Activated T-cell treated with anti-CD3 and anti-CD28 coated beads for 24 hours (primary cell): ENCODE results near the gene GRIK4.
"Not testable (repeated sequence)": the region's sequence is repeated elsewhere in the genome, so short reads cannot be mapped to it uniquely, and the experiment has no call there.

ENCODE experiments used
- DNase-seq: peaks from one replicate; pipeline ENCODE4 v3.0.0-alpha.2; 2020; ENCODE audit warnings: low read depth

The GRIK4 gene

DNA sequence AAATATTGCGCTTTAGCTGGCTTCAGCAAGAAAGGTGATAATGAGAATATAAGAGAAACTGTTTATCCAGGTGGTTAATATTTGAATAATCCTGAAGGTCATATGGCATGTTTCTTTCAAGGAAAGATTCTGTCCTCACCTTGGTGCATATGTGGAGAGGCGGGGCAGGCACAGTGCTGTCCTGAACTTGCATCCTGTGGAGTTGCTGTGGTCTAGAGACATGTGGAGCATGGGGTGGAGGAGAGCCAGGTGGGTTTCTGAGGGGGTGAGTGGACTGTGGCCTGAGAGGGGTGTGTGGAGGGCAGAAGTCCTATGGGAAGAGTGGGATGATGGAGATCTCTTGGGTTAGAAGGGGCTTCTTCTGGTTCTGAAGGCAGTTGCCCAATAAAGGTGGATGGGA is 65.5 kb downstream of the GRIK4 start:
- no peak for DNase-seq

DNA sequence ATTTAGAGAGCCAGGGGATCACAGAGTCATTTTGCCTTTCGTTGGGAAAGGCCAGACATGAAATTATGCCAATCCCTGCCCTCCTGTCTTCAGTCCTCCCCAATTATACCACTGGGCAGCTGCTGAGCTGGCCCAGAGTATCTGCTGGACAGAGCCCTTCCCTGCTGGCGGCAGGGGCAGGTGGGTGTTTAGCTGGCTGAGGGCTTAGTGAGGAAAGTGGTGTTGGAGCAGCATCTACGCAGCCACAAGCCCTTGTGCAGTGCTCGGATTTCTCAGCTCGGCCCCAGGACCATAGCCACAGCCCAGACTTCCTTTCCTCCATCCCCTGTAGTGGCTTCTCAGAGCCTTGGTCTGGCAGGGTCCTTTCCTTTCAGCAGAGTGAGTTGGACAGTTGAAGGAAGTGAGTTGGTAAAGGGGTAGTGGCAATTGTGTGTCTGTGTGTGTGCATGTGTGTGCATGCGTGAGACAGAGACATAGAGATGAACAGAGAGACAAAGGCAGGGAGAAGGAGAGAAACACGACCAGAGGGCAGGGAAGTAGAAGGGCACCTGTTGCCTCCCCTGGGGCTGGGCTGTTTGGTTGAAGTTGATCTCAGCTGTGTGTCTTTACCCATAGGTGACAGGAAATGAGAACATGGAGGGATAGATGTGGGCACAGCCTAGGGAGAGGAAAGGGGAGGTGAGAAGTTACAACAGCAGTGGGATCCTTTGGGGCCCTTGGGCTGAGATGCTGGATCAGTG is 66.2 kb downstream of the GRIK4 start:
- DNase-seq = no peak

- no peak for DNase-seq
Observed at GRCh38 chr11:120578596-120579154, 67.1 kb downstream of the GRIK4 start.

GRCh38 chr11:120579611-120580031 is 68.1 kb downstream of the GRIK4 start:
- DNase-seq = no peak

- DNase-seq = no peak
Observed at GRCh38 chr11:120581313-120581712, 69.8 kb downstream of the GRIK4 start.

GRCh38 chr11:120582535-120582934 is 71.0 kb downstream of the GRIK4 start:
- not testable (repeated sequence) for DNase-seq

- DNase-seq = no peak
Observed at GRCh38 chr11:120586072-120586471, 74.5 kb downstream of the GRIK4 start.

GRCh38 chr11:120586728-120587127 is 75.2 kb downstream of the GRIK4 start:
- DNase-seq = no peak

DNA sequence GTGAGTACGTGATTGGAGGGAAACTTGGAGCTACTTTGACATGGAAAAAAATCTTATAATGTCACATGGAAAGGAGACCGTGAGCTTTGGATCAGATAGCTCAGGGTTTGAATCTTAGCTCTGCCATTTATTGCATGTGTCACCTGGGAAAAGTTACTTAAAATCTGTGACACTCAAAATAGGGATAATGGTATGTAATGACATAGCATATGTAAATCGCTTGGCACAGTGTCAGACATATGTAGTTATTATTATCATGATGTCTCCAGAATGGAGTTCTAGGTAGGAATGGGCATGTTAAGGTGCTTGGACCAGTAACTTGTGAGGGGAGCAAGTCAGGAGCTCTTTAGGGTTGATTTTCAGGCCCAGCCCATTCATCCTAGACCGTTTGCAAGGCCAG is 75.8 kb downstream of the GRIK4 start:
- no peak for DNase-seq

DNA sequence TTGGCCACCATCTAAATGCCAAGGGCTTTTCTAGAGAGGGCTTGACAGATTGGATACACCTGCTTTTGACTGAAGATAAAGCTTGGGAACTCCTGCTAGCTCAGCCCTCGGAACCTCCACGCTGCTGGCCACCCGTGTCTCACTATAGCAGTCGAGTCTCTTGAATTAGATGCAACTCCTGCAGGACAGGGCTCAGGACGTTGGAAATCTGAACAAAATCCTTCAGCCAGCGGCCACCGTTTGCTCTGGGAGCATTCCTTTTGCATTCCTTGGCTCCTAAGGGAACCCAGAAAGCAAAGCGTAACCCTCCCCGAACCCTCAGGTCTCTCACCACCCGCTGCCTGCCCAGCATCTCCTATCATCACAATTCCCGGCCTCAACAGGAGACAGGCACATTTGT is 77.8 kb downstream of the GRIK4 start:
- no peak for DNase-seq

- DNase-seq = no peak
Observed at GRCh38 chr11:120590472-120590871, 78.9 kb downstream of the GRIK4 start.

DNA sequence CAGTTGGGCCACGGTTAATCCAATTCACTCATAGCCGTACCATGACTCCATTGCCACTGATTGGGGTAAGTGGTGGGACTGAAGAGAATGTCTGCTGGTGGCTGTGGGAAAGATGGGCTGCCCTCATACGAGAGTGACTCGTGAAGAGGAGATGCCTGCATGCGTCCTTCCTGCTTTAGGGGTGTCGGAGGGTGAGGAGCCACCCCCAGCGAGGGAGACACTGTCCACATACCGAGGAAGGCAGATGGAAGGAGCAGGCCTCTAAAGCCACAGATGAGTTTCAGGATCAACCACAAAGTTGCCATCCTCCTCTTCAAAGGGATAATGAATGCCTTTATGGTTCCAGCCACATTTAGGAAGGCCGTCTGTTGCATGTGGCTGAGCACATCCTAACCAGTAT is 83.2 kb downstream of the GRIK4 start:
- no peak for DNase-seq

GRCh38 chr11:120595557-120595956 is 84.0 kb downstream of the GRIK4 start:
- no peak for DNase-seq

DNA sequence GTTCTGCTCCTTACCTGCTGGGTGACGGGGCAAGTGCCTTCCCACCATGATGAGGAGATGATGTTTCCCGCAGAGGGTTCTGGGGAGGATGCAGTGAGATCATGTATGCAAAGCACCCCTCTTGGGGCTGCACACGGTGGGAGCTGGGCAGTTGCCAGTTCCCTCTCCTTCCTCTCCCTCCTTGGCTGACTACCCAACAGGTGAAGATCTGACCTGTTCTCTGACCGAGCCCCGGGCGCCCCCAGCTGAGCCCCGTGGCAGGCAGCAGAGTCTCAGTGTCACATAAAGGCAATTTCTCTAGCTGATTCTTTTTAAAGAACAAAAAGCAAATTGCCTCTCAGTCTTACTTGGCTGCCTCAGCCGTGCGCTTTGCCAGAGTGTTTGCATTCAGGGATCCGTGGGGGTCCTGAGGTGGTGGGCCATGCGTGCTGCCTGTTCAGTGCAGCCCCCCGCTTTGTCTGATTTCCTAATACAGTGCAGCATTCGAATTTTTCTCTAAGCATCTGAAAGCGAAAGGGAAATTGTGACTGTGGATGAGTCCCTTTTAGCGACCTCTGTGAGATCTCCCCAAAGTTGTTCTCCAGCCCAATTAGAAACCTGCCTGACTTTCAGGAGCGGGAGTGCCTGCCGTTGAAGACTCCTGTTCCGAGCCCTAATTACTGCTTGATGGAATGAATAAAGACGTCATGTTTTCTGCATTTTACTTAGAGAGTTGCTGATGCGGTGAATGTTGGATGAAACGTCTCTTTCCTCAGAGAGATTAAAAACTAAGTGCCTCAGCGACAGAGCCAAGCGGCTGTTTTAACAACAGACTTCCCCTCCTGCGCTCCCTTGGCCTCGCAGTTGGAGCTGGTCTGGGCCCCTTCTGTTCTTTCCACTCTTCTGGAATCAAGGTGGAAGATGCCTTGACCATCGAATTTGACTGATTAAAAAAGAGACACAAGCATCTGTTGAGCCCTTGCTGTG is 86.0 kb downstream of the GRIK4 start:
- no peak for DNase-seq

- no peak for DNase-seq
Observed at GRCh38 chr11:120598517-120599257, 87.1 kb downstream of the GRIK4 start.

- DNase-seq = no peak
Observed at GRCh38 chr11:120599816-120600420, 88.4 kb downstream of the GRIK4 start.

GRCh38 chr11:120601536-120601935 is 90.0 kb downstream of the GRIK4 start:
- DNase-seq = no peak

DNA sequence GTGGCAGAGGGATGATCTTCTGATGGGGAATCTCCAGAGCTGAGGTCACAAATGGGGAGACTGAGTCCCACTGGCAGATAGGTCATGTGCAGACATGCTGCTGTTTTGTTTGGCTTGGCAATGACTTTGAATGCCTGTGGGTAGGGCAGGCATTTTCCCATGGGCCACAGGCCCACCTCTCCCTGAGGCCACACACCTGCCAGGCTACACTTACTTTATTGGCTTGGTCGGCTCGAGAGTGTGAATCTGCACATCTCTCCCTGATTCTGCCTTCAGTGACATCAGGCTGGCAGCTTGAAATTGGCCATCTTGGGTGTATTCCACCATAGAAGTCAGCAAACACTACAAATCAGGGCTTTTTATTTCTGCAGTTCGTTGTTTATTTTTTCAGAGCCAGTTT is 91.5 kb downstream of the GRIK4 start:
- no peak for DNase-seq

- DNase-seq = no peak
Observed at GRCh38 chr11:120605469-120605868, 93.9 kb downstream of the GRIK4 start.

DNA sequence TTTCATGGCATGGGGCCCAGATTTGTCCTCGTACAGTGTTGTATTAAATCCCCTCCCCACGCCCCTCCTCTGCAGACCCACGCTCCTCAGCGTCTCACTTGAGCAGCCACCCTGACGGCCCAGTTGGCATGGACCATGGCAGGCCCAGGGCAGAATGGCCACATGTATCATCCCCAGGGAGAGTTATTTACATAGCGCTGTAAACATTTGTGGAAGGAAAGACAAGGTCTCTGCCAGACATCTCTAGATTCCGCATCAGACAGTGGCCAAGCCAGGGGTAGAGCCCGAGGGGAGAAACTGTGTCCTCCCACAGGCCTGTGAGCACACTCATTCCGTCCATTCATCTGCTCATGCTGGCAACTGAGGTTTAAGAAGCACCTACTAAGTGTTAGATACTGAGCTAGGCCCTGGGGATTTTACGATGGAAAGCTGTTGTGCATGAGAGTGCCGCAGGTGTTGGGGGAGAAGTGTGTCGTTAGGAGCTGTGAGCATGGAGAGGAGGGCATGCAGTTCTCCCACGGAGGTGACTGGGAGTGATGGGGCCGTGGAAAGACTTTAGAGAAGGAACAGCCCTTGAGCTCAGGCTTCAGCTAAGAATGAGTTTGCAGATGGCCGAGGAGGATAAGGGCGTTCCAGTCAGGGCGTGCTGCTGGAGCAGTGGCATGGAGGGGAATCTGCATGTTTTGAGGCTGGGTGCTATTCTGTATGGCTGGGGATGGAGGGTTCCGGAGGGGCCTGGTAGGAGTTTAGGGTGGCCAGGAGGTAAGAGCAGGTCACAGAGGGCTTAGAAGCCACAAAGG is 94.9 kb downstream of the GRIK4 start:
- no peak for DNase-seq

- DNase-seq = no peak
Observed at GRCh38 chr11:120608061-120608460, 96.5 kb downstream of the GRIK4 start.
